ENCODE results near the gene HNRNPLL. TPM values are rescaled to one million over a fixed set of nuclear protein-coding genes. Genes with fewer than 3 reads are reported as not detected.

The HNRNPLL gene
- total and polyA plus RNA-seq, 2 of the 13 experiments (the other 11 are each of a cell fraction or from before 2014, with no cell fraction given): 49.4 to 103 TPM

- TF ChIP-seq RERE (CRISPR knock-in tag; IDR thresholded peaks at IDR 0.05; ENCODE audit: low read depth) (peak; percentile 79; the same call in 1 of the 2 replicates), MXI1 (IDR thresholded peaks at IDR 0.05; ENCODE audit: borderline replicate concordance, low read depth, low read length) (peak; percentile 36; the same call in 1 of the 3 replicates), ZNF644 (CRISPR knock-in tag; IDR thresholded peaks at IDR 0.05; ENCODE audit: low read depth) (peak; percentile 40; the same call in 1 of the 2 replicates), ZNF230 (CRISPR knock-in tag; IDR thresholded peaks at IDR 0.05) (0 out of 2 replicates have a peak, but pooled peaks have one; percentile 69), ZBTB37 (CRISPR knock-in tag; IDR thresholded peaks at IDR 0.05) (peak; percentile 38), THAP11 (CRISPR knock-in tag; IDR thresholded peaks at IDR 0.05) (peak; percentile 23; the same call in 1 of the 2 replicates), SIX1 (CRISPR knock-in tag; IDR thresholded peaks at IDR 0.05; ENCODE audit: borderline replicate concordance) (peak; percentile 81; the same call in 1 of the 2 replicates), ZNF674 (CRISPR knock-in tag; IDR thresholded peaks at IDR 0.05; ENCODE audit: low read depth) (no peak; the same call in 1 of the 2 replicates), KDM1A (CRISPR knock-in tag; IDR thresholded peaks at IDR 0.05) (peak; percentile 71; the same call in 1 of the 2 replicates), ZBTB20 (CRISPR knock-in tag; IDR thresholded peaks at IDR 0.05; ENCODE audit: borderline replicate concordance, low read depth) (peak; percentile 76; the same call in 1 of the 2 replicates), ZSCAN29 (CRISPR knock-in tag; conservative IDR thresholded peaks at IDR 0.05) (0 out of 2 replicates have a peak, but pooled peaks have one; percentile 35), FOXP4 (CRISPR knock-in tag; IDR thresholded peaks at IDR 0.05) (peak; percentile 62; the same call in 1 of the 2 replicates), ZC3H13 (CRISPR knock-in tag; IDR thresholded peaks at IDR 0.05) (no peak), ZNF703 (CRISPR knock-in tag; IDR thresholded peaks at IDR 0.05; ENCODE audit: borderline replicate concordance) (no peak), ZNF20 (CRISPR knock-in tag; IDR thresholded peaks at IDR 0.05) (no peak), BCLAF1 (IDR thresholded peaks at IDR 0.05) (no peak)
Observed at GRCh38 chr2:38610851-38611801, 8.4 kb upstream of the HNRNPLL start (continued).
